Stimulated activated CD4-positive, alpha-beta T cell treated with anti-CD3 and anti-CD28 coated beads, Interleukin-12 subunit alpha, Interleukin-12 subunit beta, amount 100 ng/mL, for 4 hours (primary cell): ENCODE results near the gene BPIFB6.

Experiments
- DNase-seq: peaks from one replicate; pipeline ENCODE4 v3.0.0-alpha.2; 2020

The BPIFB6 gene

DNA sequence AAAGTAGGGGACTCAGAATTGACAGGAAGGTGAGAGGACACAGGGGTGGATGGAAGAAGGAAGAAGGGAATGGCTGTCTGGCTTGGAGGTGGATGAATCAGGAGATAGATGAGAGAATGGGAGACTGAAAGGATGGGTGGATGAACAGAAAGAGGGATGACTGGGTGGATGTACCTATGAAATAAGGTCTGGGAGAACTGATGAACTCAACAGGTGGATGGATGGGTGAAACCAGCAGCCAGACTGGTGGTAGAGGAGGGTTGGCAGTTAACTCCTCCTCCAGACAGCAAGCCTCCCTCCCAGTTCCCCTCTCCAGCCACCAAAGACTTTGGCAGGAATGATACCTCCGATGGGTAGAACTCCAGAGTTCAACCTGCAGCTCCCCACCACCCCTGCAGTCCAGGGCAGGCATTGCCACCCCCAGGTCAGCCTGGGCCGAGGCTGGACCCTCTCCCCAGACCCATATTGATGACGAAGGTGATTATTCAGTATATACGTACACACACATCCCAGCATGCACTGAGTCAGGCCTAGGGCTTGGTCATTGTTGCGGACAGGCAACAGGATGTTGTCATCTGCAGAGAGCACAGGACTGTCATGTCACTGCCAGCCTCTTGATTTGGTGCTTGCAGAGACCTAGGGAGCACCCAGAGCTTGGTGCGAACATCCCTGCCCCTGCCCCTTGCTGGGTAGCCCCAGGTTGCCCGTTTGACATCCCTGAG, 29.2 kb upstream of the BPIFB6 start:
- DNase-seq: no peak

DNA sequence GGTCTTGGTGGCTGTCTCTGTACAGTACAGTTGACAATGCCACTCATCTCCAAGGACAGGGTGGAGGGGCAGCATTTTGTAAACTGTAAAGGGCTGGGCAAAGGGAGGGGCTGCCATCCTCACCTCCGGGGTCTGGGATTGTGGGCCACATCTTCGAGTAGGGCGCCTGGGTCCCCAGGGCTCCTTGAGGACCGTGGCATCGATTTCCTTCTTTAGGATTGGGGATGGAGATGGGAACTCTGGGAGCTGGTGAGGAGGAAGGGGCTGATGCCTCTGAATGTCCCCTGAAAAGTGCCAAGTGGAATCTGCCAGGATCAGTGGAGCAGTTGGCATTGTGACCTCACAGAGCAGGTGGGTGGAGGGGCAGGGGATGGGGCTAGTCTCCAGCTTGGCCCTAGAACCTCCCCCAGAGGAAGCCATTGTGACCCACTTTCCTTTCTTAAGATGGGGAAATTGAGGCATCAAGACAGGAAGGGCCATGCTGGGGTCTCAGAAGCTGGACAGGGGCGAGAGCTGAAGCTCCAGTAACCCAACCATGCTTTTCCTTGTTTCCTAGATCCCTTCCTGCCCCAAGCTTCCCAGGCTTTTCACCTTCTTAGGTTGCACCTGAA, 27.2 kb upstream of the BPIFB6 start, which contains the start of gene SUN5:
Gene SUN5, minus strand, starts transcription at position 293 of the 611 bp plus-strand sequence. Its CDS starts 93 bp downstream, at position 200.
- DNase-seq: no peak

DNA sequence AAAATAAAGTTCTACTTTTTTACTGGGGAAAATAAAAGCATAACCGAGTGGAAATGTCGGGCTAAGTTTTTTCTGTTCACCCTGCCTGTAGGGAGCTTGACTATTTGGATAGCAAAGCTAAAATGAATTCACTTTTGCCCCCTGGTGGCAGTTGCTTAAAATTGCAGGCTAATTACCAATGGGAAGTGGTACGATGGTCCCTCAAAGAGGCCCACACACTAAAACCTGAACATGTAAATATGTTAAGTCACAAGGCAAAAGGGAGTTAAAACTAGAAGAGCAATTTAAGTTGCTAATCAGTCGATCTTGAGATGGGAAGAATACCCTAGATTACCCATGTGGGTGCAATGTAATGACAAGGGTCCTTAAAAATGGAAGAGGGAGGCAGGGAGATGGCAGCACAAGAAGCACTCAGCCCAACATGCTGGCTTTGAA, 26.3 kb upstream of the BPIFB6 start:
- no peak for DNase-seq

DNA sequence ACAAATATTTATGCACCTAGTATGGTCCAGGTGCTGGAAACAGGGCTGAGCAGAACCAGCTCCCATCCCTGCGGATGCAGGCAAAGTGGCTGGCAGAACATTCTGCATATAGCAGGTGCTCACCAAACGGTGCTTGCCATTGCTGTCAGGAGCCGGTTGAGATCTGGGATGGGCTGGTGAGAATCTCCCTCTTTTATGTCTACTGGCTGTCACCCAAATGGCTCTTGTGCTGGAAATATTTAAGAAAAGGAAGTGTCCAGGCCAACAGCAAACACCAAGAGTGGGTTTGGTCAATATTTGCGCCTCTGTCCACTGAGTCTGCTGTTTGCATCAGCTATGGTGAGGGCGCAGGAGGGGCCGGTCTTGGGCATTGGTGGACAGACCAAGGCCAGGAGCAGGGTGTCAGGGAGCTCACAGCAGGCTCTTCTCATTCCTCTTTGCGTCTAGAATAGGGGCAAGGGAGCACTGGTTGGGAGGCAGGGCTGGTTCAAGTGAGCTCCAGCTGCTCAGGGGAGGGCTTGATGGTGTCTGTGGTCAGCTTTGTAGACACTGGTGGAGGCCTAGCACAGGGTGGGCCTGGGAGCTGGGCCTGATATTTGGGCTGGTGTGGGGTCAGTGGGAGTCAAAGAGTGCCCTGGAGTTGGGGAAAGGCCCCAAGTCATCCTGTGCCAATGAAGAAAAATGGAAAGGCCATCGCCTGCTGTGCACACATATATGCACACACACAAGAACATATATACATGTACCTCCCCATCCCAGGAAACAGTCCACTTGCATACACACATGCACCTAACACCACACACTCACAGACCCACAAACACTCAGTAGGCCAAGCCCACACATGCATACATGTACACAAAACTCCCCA, 25.3 kb upstream of the BPIFB6 start:
- no peak for DNase-seq

DNA sequence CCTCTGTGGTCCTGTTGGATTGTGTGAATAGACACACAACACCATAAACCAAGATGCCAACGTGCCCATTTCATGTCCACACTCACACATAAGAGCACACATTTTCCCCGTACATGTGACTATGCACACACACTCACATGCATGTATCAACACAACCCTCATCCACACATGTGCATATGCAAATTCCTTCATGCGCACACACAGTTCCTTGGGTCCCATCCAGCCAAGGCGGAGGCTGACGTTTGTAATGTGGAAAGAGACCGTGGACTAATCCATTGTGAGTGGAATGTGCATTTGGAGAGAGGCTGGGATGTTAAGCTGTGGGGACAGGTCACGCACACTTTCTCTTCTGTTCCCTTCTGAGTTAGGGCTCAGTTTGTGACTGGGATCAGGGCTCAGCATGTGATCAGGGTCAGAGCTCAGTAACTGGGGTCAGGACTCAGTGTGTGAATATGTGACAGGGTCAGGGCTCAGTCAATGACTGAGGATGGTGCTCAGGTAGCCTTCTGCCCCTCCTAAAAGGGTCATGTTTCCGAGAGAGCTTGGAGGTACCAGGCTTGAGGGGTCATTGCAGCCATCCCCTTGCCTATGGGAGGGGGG, 24.6 kb upstream of the BPIFB6 start:
- DNase-seq: no peak

DNA sequence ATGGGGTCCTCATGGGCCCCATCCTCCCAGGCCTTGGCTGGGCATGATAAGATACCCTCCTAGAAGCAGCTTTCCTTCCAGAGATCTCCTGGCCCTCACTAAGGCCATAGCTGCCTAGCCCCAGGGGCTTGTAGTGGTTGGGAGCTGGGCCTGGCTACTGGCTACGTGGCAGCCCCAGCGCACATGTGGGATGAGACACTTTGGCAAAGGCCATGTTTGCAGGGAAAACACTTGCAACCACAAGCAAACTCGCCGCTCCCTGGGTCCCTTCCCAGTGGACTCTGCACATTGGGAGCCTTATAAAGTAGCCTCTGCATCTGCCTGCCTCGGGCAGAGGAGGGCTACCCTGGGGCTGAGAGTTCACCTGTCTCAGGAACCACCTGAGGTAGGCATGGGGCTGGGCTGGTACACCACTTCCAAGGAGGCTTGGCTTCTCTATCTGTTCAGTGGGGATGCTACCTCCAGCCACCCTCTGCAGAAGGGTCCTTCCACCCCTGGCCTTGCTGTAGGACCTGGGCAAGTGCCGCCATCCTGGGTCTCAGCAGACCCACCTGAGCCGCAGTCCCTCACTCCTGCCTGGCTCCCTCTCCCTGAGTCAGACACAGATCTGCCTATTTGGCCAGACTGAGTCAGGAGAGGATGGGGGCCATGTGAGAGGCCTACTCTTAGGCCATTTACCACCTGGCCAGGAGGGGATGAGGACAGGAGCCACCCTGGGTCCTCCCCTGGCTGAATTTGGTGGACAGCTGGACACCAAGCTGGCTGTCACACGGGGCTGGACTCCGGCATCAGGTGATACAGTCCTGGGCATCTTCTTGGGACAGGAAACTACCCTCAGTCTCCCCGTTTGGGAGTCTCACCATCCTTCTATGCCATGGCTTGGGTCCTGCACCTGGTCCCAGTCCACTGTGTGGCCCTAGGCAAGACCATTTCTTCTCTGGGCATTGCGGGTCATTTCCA, 23.8 kb upstream of the BPIFB6 start, which contains the start of gene BPIFB2:
Gene BPIFB2, plus strand, starts transcription at position 329 of the 960 bp plus-strand sequence. CDS start 871 bp downstream, outside the sequence.
- DNase-seq: no peak

DNA sequence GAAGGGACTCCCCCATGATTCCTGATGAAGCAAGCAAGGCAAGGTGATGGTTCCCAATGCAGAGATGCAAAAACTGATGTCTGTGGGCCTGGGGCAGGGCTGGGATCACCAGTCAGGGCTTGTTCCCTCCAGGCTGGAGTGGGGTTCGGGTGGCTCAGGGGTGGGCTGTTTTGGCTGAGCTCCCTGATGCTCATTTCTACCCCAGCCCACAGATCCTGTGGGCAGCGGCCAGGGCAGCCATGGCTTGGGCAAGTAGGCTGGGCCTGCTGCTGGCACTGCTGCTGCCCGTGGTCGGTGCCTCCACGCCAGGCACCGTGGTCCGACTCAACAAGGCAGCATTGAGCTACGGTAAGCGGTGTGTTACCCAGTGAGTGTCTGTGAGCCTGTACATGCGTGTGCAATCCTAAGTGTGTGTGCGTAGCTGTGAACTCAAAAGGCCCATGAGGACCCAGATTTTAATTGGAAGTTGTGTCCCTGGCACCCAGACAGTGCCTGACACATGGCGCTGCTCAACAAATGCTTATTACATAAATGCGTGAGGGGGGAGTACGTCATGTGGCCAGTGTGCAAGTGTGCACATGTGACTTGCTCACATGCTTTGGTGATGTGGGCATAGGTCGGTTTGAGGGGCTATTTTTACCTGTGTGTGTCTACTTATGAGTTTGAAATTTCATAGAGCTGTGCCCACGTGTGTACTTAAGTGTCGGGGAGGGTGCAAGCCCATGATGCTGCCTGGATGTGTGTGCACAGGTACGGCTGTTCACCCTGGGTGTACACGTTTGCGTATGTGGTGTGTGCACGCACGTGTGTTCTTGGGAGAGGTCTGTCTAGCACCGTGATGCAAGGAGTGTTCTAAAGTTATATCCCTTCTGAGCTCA, 22.9 kb upstream of the BPIFB6 start:
- DNase-seq: no peak

DNA sequence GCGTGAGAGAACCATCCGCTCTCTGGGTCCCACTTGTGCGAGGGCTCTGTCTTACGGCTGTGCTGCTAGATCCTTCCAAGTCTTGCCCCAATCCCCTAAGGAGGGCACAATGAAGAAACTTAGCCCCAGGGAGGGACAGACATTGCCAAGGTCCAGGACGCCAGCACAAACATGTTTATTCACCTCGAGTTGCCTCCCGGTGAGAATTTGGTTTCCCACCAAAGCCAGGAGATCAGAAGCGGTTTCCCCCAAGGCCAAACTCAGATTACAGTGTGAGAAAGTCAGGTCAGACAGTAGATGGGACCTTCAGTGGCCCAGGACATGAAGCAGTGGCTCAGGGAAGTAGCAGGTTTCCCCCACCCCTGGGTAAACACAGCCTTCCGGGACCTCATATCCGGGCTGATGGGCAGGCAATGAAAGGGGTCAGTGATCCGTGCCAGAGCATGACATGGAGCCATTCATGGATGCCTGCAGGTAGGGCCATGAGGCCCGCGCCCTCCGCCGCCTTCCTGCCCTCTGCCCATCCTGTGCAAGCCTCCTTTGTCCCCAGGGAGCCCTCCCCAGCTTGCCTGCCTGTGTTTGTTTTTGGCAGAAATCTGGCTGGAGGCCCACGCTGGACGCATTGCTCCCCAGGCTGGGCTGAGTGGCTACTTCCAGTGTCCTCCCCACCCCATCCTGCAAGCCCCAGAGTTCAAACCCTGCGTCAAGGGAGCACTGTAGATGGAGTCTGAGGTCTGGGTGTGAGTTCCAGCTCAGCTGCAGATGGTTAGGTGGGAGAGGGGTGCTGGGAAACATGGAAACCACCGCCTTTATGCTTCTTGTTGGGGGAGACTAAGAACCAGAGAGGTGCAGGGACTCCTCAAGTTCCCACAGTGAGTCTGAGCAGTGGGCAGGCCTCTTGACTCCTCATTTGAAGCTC, 22.0 kb upstream of the BPIFB6 start:
- no peak for DNase-seq

DNA sequence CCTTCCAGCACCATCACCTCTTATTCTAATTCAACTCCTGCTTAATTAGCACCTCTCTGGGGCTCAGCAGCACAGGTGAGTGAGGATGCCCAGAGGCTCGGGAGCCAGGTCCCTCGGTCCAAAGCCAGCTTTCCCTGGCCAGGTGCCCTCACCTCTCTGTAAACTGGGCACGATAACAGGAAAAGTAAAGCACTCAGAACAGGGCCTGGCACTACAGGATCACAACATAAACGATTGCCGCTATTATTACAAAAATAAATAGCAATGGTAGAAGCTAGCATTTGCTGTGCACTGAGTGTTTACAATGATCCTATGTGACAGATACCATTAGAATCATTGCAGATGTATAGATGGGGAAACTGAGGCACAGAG, 21.3 kb upstream of the BPIFB6 start:
- DNase-seq: no peak

DNA sequence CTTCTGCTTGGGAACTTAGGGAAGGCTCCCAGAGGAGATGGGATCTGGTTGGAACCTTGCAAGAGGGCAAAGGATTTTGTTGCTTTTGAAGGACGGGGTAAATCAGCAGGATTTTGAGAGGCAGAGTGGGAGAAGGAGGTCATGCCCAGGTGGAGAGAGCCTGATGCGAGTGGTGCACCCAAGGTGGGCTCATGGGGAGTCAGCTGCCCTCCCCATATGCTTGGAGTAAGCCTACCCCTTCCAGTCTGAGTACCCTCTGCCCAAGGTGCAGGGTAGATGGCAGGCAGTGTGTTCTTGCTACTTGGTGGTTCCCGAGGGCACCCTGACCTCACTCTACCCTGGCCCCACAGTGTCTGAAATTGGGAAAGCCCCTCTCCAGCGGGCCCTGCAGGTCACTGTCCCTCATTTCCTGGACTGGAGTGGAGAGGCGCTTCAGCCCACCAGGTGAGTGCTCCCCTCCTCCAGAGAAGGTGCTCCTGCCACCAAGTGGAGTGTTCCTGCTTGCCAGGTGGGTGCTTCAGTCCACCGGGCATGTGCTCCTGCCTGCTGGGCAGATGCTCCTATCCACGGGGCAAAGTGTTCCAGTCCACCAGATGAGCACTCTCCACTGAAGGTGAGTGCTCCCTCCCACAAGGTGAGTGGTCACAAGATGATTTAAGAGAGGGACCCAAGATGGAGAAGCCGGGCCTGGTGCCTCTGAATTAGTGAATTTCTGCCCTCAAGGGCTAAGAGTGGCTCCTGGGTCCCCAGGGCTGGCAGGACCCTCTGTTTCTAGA, 20.6 kb upstream of the BPIFB6 start:
- DNase-seq: no peak

DNA sequence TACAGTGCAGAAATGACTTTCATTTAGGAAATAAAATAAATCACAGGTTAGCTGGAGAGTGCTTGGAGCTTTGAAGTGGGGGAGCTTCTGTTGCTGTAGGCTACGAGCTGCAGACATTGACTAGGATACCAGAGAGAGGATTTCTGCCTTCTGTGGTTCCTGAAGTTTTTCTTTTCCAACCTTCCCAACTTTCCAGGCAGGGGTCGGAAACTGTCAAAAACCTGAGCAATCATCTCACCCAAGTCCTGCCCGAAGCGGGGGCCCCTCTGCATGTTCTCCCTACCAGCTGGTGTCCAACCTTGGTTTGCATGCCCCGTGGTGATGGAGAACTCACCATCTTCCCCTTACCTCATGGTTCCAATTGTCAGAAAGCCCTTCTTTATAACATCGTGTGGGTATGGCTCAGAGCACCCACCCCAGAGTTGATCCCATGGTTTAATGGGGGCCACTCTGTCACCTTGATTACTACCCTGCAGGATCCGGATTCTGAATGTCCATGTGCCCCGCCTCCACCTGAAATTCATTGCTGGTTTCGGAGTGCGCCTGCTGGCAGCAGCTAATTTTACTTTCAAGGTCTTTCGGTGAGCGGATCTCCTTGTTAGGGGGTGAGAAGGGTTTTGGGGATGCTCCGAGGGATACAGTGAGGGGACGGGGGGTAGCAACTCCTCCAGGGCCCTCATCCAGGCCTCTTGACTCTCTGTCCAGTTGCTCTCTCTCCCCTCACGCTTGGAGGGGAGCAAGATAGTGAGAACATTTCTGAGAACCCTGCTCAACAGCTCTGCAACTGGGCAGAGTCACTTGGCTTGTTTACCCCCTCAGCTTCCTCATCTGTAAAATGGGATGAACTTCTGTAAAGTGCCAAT, 18.9 kb upstream of the BPIFB6 start:
- no peak for DNase-seq

DNA sequence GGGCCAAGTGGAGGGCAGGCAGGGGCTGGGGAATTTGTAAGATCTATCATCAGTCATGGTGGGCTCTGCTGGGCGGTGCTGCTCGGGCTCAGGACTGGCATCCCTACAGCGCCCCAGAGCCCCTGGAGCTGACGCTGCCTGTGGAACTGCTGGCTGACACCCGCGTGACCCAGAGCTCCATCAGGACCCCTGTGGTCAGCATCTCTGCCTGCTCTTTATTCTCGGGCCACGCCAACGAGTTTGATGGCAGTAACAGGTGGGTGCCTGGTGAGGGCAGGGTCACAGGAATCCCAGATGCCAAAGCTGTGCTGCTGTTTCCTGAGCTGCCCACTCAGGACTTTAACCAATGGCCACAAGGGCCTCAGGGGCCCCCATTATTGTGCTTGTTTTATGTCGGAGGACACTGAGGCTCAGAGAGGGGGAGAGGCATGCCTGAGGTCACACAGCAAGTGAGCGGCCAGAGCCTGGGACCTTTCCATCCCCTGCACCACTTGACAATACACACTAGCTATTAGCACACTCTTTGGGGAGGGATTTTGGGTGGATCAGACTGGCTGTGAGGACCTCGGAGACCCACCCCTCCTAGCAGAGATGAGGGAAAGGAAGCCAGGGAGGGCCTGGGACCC, 17.6 kb upstream of the BPIFB6 start:
- DNase-seq: no peak

DNA sequence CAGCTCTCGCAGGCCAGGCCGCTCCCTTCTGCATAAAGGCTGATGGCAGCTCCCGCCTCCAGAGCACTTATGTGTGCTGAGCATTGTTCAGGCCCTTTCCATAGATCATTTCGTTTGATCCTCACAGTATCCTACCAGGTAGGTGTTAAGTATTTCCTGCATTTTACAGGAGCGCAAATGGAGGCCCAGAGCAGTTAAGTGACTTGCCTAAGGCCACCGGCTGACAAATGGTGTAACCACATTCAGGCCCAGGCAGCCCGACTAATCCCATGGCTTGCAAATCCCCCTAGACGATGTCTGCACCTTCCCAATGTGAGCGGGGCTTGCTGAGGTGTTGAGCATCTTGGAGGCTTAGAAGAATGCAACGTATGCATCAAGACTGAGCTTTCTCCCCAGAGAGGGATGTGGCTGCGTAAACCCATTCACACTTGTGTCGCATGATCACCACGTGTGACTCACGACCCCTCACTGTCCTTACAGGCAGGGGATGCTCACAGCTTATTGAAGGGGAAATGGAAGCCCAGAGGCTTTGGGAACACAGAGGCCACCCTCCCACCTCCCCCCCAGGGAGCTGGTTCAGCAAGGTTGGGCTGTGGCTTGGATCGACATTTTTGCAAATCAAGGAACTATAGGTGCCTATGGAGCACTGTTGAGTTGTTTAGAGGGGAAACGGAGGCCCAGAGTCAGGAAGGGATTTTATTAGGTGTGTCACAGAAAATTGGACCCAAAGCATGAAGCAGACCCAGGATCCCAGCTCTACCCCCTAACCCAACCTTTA, 16.9 kb upstream of the BPIFB6 start:
- DNase-seq: no peak

DNA sequence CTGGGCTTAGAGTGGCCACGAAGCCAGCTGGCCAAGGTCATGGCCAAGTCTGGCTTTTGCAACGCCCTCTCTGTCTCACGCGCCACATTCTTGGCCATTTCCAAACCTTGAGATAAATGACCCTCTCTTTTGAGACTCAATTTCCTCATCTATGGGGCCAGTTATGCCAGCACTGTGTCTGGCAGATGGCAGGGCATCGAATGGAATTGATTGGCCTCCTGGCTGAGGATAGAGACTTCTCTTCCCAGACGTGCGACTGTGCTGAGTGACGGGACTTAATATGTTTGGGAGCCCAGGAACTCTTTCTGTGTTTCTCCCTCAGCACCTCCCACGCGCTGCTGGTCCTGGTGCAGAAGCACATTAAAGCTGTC, 16.3 kb upstream of the BPIFB6 start:
- DNase-seq: no peak

DNA sequence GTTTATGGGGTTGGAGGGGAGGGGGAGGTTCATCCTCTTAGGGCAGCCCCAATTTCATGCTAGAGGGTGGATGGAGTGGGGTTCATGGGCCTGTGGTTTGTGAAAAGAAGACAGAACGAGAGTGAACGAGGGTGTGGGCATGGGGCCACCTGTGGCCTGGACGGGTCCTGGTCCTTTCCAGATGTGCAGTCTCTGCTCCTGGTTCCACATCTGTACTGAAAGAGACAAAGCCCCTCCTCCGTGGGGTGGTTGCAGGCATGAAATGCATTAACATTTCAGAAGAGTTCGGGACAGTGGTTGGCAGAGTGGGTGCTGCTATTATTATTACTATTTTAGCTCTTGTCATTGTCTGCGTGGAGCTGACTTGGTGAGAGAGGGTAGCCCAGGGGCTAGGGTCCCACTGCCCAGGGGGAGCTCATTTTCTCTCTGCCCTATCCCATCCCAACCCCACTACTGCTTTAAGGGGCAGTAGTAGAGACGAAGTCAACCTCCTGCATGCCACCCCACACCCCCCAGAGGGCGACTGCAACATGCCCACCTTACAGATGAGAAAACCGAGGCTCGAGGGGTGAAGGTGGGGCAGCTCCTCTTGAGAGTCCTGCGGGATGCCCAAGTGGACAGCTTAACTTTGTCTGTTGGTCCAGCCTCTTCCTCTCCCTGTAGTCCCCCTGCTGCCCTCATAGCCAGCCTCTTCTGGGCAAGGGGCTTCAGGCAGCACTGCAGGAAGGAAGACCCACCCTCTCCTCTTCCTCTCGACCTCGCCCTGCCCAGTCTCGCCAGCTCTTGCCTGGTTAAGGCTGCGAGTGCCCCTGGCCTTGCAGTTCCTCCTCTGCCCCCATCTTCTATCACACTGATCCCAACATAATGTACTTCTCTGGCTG, 15.5 kb upstream of the BPIFB6 start:
- no peak for DNase-seq
